ENCODE data around the gene TEDC1. TPM values are rescaled to one million over a fixed set of nuclear protein-coding genes. Genes with fewer than 3 reads are reported as not detected.

The TEDC1 gene
- total RNA-seq, 1 experiment from 2014 or later: 17.6 TPM

DNA sequence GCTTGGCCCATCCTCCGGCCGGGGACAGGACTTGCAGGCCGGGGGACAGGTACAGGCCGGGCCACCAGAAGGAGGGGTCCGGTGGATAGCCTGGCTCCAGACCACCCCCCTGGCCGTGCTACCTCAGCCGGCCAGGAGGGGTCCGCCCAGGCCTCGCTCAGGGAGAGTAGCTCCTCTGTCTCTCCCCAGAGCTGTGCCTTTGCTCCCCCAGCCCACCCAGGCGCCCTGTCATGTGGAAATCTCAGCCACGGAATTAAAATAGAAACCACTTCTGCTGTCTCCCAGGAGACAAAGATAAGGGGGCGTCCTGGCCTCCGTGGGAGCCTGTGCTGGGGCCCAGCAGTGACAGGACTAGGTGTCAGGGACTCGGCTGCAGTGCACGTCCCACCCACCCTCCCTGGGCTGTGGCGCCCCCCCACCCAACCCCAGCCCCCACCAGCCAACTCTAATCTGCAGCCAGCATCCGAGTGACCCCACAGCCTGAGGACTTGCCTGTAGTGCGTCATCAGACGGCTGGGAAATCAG is 19.7 kb upstream of the TEDC1 start:
- BruUV-seq (replicated peaks): no TSS peak
- CTCF ChIA-PET: interaction anchor here (1.0 to 2.7 kb wide), 3 partner anchors 9 to 43 kb away, joined by 3 to 16 read pairs (median 4); no protein-coding TSS in a partner anchor
- TF ChIP-seq, protein P1, sequence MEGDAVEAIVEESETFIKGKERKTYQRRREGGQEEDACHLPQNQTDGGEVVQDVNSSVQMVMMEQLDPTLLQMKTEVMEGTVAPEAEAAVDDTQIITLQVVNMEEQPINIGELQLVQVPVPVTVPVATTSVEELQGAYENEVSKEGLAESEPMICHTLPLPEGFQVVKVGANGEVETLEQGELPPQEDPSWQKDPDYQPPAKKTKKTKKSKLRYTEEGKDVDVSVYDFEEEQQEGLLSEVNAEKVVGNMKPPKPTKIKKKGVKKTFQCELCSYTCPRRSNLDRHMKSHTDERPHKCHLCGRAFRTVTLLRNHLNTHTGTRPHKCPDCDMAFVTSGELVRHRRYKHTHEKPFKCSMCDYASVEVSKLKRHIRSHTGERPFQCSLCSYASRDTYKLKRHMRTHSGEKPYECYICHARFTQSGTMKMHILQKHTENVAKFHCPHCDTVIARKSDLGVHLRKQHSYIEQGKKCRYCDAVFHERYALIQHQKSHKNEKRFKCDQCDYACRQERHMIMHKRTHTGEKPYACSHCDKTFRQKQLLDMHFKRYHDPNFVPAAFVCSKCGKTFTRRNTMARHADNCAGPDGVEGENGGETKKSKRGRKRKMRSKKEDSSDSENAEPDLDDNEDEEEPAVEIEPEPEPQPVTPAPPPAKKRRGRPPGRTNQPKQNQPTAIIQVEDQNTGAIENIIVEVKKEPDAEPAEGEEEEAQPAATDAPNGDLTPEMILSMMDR (IDR thresholded peaks at IDR 0.05; ENCODE audit: unreplicated experiment): no peak
- H3K36me3 Mint-ChIP-seq (ENCODE audit: insufficient read depth, unreplicated experiment): peaks cover 14% of the 10 kb centered on the region
- POLR2A ChIA-PET: interaction anchor here (0.6 to 2.7 kb wide), 5 partner anchors 9 to 297 kb away, joined by 3 to 12 read pairs (median 3); no protein-coding TSS in a partner anchor
- peaks cover 5% of the 10 kb centered on the region for H3K4me1 Mint-ChIP-seq (ENCODE audit: insufficient read depth, unreplicated experiment)
- no peak for DNase-seq (ENCODE audit: unreplicated experiment)
- H3K27ac Mint-ChIP-seq (ENCODE audit: low read depth, unreplicated experiment): no peak overlapping the region
- no peaks in the 10 kb centered on the region for H3K27me3 Mint-ChIP-seq (ENCODE audit: insufficient read depth, unreplicated experiment)
- intact Hi-C loops (cut with micrococcal nuclease): no loop called here
- H3K4me3 Mint-ChIP-seq (ENCODE audit: unreplicated experiment): no peak overlapping the region
- no peaks in the 10 kb centered on the region for H3K9me3 Mint-ChIP-seq (ENCODE audit: unreplicated experiment)

DNA sequence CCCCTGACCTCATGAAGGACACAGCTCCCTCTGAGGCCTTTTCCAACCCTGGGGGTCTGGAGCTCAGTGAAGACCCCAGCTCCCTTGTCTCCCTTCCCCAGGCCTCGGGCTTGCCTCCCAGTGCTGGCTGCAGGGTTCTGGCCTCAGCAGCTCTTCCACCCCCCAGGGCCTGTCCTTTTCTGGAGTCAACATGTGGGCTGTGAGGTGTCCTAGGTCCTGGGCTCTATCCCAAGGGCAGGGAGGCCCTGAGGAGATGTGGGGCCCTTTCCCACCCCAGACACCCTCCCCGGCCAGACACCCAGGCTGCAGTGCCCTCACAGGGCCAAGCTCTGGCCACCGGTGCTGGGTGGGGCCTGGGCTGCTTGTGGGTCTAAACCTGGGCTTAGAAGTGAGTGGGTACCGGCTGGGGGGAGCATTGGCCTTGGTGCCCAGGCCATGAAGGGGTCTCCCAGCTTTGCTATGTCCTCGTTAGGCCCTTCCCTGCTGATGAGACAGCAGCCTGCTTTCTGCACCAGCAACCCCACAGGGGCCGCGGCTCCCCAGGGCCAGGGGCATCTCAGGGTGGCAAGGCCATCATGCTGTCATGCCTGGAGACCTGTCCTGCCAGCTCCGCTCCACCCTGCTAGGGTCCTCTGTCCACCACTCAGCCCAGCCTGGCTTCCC is 19.1 kb upstream of the TEDC1 start:
- CTCF ChIA-PET: interaction anchor here (1.0 to 2.7 kb wide), 4 partner anchors 9 to 43 kb away, joined by 3 to 16 read pairs (median 5); no protein-coding TSS in a partner anchor
- Mint-ChIP-seq H3K27me3 (ENCODE audit: insufficient read depth, unreplicated experiment) (no peaks in the 10 kb centered on the region), H3K36me3 (ENCODE audit: insufficient read depth, unreplicated experiment) (peaks cover 11% of the 10 kb centered on the region), H3K9me3 (ENCODE audit: unreplicated experiment) (no peaks in the 10 kb centered on the region), H3K4me3 (ENCODE audit: unreplicated experiment) (no peak overlapping the region), H3K27ac (ENCODE audit: low read depth, unreplicated experiment) (peak overlapping the region; percentile 12), H3K4me1 (ENCODE audit: insufficient read depth, unreplicated experiment) (peaks cover 5% of the 10 kb centered on the region)
- TF ChIP-seq, protein P1 (IDR thresholded peaks at IDR 0.05; ENCODE audit: unreplicated experiment): no peak
- POLR2A ChIA-PET: interaction anchor here (0.6 to 2.7 kb wide), 4 partner anchors 9 to 42 kb away, joined by 3 to 12 read pairs (median 6); no protein-coding TSS in a partner anchor
- BruUV-seq (replicated peaks): no TSS peak
- intact Hi-C loops (cut with micrococcal nuclease): no loop called here
- DNase-seq (ENCODE audit: unreplicated experiment): no peak

DNA sequence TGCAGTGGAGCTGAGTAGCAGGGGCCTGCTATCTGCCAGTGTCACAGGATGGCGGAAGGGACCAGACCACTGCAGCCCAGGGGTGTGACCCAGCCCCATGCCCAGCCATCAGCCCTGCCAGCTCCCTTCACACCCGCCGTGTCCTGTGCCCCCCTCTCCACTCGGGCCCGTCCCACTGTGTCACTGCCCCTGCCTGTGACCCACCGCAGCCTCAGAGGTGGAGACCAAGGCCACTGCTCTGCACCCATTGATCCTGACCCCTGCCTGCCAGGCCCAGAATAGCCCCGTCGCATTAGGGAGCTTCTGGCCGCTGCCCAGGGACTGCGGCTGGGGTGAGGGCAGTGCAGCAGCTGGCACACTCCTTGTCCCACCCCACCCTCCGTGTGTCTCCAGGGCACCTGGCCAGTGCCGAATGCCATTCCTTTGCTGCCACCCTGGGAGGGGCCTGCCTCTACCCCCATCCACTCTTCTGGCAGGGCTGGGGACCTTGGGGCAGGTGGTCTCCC is 18.5 kb upstream of the TEDC1 start:
- Mint-ChIP-seq H3K27me3 (ENCODE audit: insufficient read depth, unreplicated experiment) (no peaks in the 10 kb centered on the region), H3K4me3 (ENCODE audit: unreplicated experiment) (no peak overlapping the region), H3K4me1 (ENCODE audit: insufficient read depth, unreplicated experiment) (peaks cover 9% of the 10 kb centered on the region), H3K27ac (ENCODE audit: low read depth, unreplicated experiment) (peak overlapping the region; percentile 12), H3K9me3 (ENCODE audit: unreplicated experiment) (no peaks in the 10 kb centered on the region), H3K36me3 (ENCODE audit: insufficient read depth, unreplicated experiment) (peaks cover 7% of the 10 kb centered on the region)
- intact Hi-C loops (cut with micrococcal nuclease): no loop called here
- CTCF ChIA-PET: interaction anchor here (0.6 to 2.7 kb wide), 3 partner anchors 9 to 102 kb away, joined by 3 to 16 read pairs (median 6); no protein-coding TSS in a partner anchor
- BruUV-seq (replicated peaks): no TSS peak
- POLR2A ChIA-PET: interaction anchor here (1.3 to 2.7 kb wide), 3 partner anchors 10 to 42 kb away, joined by 3 to 12 read pairs (median 8); no protein-coding TSS in a partner anchor
- TF ChIP-seq, protein P1 (IDR thresholded peaks at IDR 0.05; ENCODE audit: unreplicated experiment): no peak
- no peak for DNase-seq (ENCODE audit: unreplicated experiment)

DNA sequence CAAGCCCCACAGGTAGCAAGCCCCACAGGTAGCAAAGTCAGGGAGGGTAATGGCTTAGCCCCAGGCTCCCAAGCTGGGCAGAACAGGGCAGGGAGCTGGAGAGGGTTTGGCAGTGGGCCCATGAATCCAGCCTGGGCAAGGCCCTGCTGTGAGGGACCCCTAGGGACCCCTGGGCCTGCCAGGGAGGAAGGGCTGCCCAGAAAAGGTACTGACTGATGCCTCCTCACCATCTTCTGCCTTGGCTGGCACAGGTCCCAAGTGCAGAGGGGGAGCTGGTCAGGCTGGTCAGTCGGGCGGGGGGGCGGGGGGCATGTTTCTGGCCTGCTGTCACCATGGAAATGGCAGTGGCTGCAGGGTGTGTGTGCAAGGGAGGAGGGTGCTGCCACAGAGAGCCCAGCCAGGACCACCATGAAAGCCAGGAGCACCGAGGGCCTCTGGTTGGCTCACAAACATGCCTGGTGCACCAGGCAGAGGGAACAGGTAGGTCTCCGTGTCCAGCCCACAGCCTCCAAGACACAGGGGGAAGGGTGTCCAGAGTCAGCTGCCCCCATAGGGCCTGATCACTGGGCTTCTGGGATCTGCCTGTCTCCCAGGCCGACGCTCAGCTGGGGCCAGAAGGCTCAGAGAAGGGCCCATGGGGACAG is 17.9 kb upstream of the TEDC1 start:
- ChIA-PET POLR2A (interaction anchor here (1.3 to 2.7 kb wide), 3 partner anchors 9 to 43 kb away, joined by 6 to 12 read pairs (median 8); no protein-coding TSS in a partner anchor), CTCF (interaction anchor here (0.6 to 2.7 kb wide), 8 partner anchors 8 to 495 kb away, joined by 3 to 16 read pairs (median 3); no protein-coding TSS in a partner anchor)
- intact Hi-C loops (cut with micrococcal nuclease): no loop called here

More for the DNA sequence above, 17.9 kb upstream of the TEDC1 start:
- Mint-ChIP-seq H3K36me3 (ENCODE audit: insufficient read depth, unreplicated experiment) (peaks cover 7% of the 10 kb centered on the region), H3K4me3 (ENCODE audit: unreplicated experiment) (peak overlapping the region; percentile 73), H3K4me1 (ENCODE audit: insufficient read depth, unreplicated experiment) (peaks cover 9% of the 10 kb centered on the region), H3K9me3 (ENCODE audit: unreplicated experiment) (no peaks in the 10 kb centered on the region), H3K27me3 (ENCODE audit: insufficient read depth, unreplicated experiment) (no peaks in the 10 kb centered on the region), H3K27ac (ENCODE audit: low read depth, unreplicated experiment) (peak overlapping the region; percentile 66)
- no TSS peak for BruUV-seq (replicated peaks)
- TF ChIP-seq, protein P1 (IDR thresholded peaks at IDR 0.05; ENCODE audit: unreplicated experiment): no peak
- peak; percentile 33 for DNase-seq (ENCODE audit: unreplicated experiment)
